Fibroblast of skin of left quadriceps (primary cell): Measurements from ENCODE around the gene PTPRA.
A peak's percentile ranks its signal among the peaks of the same experiment; 100 is the strongest.

ENCODE experiments used
- DNase-seq, 2 experiments: peaks; one replicate each; pipeline ENCODE4 v3.0.0-alpha.2; 2013; ENCODE audit warnings: low read depth in 2 of 2

PTPRA gene

GRCh38 chr20:2922957-2923356, 49.7 kb downstream of the PTPRA start:
- no peak for DNase-seq

GRCh38 chr20:2930538-2930937, 57.3 kb downstream of the PTPRA start:
- no peak for DNase-seq

GRCh38 chr20:2932498-2932897, 59.2 kb downstream of the PTPRA start:
- DNase-seq, result no peak

DNA sequence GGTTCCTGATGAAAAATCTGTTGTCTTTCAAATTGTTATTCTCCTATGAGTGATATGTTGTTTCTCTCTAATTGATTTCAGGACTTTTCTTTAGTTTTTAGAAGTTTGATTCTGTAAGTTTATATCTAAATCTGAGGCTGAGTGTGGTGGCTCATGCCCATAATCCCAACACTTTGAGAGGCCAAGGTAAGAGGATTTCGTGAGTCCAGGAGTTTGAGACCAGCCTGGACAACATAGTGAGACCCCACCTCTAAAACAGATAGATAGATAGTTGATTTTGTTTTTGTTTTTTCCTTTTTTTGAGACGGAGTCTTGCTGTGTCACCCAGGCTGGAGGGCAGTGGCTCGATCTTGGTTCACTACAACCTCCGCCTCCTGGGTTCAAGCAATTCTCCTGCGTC, 64.6 kb downstream of the PTPRA start:
- no peak for DNase-seq

DNA sequence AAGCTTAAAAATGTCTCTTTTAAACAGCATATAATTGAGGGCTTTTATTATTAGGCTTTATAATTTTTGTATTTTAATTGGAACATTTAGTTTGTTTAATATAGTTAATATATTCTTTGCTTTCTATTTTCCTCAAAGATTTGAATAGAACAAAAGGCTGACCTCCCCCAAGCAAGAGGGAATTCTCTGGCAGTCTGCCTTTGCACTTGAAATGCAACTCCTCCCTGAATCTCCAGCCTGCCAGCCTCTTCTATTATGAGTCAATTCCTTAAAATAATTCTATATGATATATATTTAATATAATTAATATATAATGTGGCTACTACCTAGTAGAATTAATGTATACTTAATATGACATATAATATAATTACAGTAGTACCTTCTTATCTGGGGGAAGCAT, 69.2 kb downstream of the PTPRA start:
- no peak for DNase-seq

DNA sequence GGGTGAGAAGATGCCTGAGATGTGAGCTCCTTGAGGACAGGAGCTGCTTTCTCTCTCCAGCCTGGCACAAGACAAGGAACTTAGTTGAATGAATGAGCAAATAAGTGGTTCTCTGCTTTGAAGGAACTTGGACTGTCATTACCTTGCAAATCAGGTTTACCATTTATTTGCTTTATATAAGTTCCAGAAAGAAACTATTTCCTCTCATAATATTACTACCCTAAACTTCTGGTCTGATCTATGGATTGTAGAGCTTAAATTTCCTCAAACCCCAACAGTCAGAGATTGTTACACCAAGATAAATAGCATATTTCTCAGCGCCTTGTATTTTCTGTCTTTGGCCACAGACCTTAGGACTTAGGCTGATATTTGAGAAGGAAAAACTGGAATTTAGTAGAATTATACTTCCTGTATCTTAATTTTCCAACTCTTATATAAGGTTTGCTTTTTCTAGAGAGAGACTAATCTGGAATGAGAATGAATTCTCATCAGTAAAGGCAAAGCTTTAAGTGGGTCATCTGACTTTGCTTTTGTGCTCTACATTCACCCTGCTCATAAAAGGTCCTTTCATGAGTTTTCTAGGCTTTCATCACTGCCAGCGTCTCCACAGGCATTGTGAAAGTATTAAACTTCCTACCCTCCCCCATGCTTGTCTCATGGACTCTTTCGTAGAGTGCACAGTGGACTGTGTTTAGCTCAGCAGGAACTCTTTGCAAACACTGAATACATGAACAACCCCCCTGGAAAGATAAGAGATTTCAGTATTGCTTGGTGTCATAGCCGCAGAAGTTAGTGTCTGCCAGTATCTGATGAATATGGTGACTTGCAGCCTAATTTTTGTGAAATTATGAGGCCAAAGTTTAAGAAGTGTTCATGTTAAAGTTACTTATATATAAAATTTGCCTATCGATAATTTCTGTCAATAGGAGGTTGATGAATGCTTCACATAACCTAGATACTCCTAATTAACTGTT, 74.0 kb downstream of the PTPRA start:
- DNase-seq, result peak in 1 of 2 experiments; percentile 4

GRCh38 chr20:2948968-2949367, 75.7 kb downstream of the PTPRA start:
- no peak for DNase-seq

DNA sequence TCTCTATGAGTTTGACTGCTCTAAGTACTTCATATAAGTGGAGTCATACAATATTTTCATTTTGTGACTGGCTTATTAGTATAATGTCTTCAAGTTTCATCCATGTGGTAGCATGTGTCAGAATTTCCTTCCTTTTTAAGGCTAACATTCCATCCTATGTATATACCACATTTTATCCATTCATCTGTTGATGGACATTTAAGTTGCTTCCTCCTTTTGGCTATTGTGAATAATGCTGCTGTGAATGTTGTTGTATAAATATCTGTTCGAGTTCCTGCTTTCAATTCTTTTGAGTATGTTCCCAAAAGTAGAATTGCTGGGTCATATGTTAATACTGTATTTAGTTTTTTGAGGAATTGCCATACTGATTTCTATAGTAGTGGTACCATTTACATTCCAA, 79.5 kb downstream of the PTPRA start:
- no peak for DNase-seq

GRCh38 chr20:2955257-2955970, 82.1 kb downstream of the PTPRA start:
- no peak for DNase-seq

- DNase-seq, result no peak
Observed at GRCh38 chr20:2956480-2956879, 83.2 kb downstream of the PTPRA start.

DNA sequence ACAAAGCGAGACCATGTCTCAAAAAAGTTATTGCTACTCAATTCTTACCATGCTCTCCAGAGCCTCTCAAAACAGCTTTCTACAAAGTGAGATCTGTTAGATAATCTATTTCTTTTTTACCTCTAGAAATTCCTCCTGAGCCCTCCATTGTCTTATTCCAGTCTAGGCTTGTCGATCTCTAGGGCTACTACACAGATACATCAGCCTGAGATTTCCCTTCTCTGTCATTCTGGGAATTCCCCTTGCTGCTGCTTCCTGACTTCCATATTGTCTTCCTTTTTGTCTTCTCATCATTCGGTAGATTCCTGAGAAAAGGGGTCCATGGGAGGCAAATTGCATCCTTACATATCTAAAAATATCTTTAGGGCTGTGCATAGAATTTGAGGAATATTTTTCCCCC, 94.6 kb downstream of the PTPRA start:
- no peak for DNase-seq

DNA sequence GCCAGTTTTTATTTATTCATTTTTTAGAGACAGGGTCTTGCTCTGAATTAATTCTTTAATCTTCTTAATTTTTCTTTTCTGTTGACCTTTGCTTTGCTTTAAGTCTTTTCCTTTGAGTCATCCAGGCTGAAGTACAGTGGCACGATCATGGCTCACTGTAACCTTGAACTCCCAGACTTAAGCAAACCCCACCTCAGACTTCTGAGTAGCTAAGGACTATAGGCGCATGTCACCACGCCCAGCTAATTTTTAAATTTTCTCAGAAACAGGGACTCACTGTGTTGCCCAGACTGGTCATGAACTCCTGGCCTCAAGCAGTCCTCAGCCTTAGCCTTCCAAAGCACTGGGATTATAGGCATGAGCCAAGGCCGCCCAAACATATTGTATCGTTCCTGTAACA, 98.8 kb downstream of the PTPRA start:
- DNase-seq, result no peak

- DNase-seq, result no peak
Observed at GRCh38 chr20:2973574-2973973, 100.3 kb downstream of the PTPRA start.

- no peak for DNase-seq
Observed at GRCh38 chr20:2978519-2978918, 105.2 kb downstream of the PTPRA start.

DNA sequence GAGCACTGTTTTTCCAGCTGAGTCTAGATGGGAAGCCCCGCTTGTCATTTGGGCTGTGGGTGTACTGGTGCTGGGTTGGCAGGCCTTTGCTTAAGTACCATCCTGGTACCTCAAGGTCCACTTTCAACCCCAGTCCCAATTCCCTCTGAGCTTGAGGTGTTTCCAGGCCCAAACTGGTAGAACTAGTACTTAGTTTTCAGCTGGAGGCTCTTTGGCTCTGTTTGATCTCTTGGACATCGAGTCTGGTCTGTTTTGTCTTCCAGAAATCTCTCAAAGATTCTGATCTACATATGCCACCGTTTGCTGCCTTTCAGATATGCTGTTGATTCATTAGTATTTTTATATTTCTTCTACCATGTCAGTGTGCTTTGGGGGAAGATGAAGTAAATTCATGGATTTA, 108.4 kb downstream of the PTPRA start:
- no peak for DNase-seq

GRCh38 chr20:2983508-2983907, 110.2 kb downstream of the PTPRA start:
- no peak for DNase-seq

DNA sequence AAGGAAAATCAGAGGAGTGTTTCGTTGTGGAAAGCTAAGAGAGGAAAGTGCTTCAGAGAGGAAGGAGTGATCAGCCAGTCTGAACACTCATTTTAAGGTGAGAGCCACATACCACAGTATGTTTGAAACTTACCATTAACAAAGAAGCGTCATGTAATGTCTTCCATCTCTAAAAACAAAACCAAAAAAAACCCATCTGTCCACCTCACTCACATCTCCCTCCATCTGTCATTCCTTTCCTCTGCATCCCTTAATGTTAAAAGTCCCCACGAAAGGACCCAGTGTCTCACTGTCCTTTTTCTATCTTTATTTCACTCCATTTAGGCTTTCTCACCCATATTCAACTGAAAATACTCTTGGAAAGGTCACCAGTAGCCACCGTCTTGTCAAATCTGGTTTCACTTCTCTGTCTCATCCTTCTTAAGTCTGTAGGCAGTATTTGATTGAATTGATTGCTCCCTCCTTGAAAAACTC, 110.8 kb downstream of the PTPRA start:
- no peak for DNase-seq

DNA sequence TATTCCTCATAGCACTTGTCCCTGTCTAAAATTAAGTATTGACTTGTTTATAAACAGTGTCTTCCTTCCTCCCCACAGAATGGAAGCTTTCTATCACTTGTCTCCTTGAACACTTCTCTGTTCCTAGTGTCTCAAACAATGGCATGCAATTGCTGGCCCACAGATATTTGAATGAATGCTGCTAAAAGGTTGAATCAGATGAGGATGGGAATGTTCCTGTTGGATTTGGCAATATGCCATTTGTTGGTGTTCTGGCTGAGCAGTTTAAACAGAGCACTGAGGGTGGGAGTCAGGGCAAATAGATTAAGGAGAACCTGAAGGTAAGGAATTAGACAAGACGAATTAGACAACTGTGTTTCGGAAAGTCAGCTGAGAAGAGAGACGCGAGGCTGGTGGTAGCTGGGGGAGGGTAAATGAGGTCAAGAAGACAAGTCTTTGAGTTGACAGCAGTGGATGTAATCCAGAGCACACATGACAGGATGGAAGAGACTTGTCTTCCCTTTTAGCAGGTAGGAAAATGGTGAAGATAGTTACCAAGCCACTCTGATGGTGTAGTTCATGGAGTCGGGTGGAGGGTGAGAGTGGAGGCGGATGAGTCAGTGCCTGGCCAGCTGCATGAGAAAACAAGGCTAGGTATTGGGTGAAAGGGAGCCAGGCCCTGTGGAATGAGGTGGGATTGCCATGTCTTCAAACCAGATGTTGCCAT, 111.8 kb downstream of the PTPRA start:
- DNase-seq, result peak; percentile 13 to 14

DNA sequence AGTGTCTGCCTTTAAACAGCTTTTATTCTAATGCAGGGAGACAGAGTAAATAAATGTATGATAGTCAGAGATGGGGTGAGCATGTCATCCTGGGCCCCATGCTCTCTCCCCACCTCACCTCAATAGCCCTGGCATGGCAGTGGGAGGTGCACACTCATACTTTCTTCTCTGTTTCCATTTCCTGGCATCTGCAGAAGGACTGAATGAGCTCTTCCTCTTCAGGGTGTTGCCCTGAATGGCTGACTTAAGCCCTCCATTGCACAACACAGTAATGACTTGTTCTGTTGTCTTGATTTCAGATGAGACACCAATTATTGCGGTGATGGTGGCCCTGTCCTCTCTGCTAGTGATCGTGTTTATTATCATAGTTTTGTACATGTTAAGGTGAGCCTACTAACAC, 113.2 kb downstream of the PTPRA start:
- no peak for DNase-seq

GRCh38 chr20:2987861-2988260, 114.6 kb downstream of the PTPRA start:
- no peak for DNase-seq

- DNase-seq, result no peak
Observed at GRCh38 chr20:2991532-2991931, 118.3 kb downstream of the PTPRA start.

GRCh38 chr20:2993250-2993649, 120.0 kb downstream of the PTPRA start:
- no peak for DNase-seq
